GM21528 (cell line): ENCODE data around the gene SLC18A3.

Experiments
- ATAC-seq: cut with Tn5 transposase; IDR thresholded peaks from one replicate; pipeline ENCODE4 v1.9.1; 2021; ENCODE audit warnings: mild to moderate bottlenecking, moderate library complexity; ENCODE audit not compliant: unreplicated experiment, low FRiP score

Gene SLC18A3

GRCh38 chr10:49610114-49610457, at the start of gene SLC18A3:
Gene SLC18A3 (plus strand): TSS chr10:49610310. CDS start chr10:49610741, 431 bp downstream.
- ATAC-seq = no peak

- ATAC-seq = no peak
Observed at GRCh38 chr10:49560526-49560925, 49.6 kb upstream of the SLC18A3 start.

- ATAC-seq = no peak
Observed at GRCh38 chr10:49562893-49563292, 47.2 kb upstream of the SLC18A3 start.

- ATAC-seq = no peak
Observed at GRCh38 chr10:49564461-49565009, 45.6 kb upstream of the SLC18A3 start.

GRCh38 chr10:49567810-49568209, 42.3 kb upstream of the SLC18A3 start:
- no peak for ATAC-seq

- ATAC-seq = no peak
Observed at GRCh38 chr10:49568235-49568634, 41.9 kb upstream of the SLC18A3 start.

- ATAC-seq = no peak
Observed at GRCh38 chr10:49569031-49569631, 41.0 kb upstream of the SLC18A3 start.

- ATAC-seq = no peak
Observed at GRCh38 chr10:49571388-49571787, 38.7 kb upstream of the SLC18A3 start.

- no peak for ATAC-seq
Observed at GRCh38 chr10:49572594-49573114, 37.5 kb upstream of the SLC18A3 start.

GRCh38 chr10:49575489-49576072, 34.5 kb upstream of the SLC18A3 start:
- ATAC-seq = no peak

- no peak for ATAC-seq
Observed at GRCh38 chr10:49577182-49577925, 32.8 kb upstream of the SLC18A3 start.

GRCh38 chr10:49578392-49578791, 31.7 kb upstream of the SLC18A3 start:
- ATAC-seq = no peak

- ATAC-seq = no peak
Observed at GRCh38 chr10:49579621-49580020, 30.5 kb upstream of the SLC18A3 start.

GRCh38 chr10:49585387-49585786, 24.7 kb upstream of the SLC18A3 start:
- ATAC-seq = no peak

- no peak for ATAC-seq
Observed at GRCh38 chr10:49587981-49588380, 22.1 kb upstream of the SLC18A3 start.

GRCh38 chr10:49592726-49593563, 17.2 kb upstream of the SLC18A3 start:
- peak; percentile 67 for ATAC-seq

- no peak for ATAC-seq
Observed at GRCh38 chr10:49593564-49593875, 16.6 kb upstream of the SLC18A3 start.

- no peak for ATAC-seq
Observed at GRCh38 chr10:49593998-49594397, 16.1 kb upstream of the SLC18A3 start.

GRCh38 chr10:49594594-49594993, 15.5 kb upstream of the SLC18A3 start:
- ATAC-seq = no peak

GRCh38 chr10:49595003-49595712, 15.0 kb upstream of the SLC18A3 start:
- no peak for ATAC-seq
